Measurements from ENCODE around the gene MYBPC3. TPM values are rescaled to one million over a fixed set of nuclear protein-coding genes. Genes with fewer than 3 reads are reported as not detected.

The MYBPC3 gene
- total and polyA plus RNA-seq, 2 experiments from 2014 or later: not detected

GRCh38 chr11:47306484-47306844 lies 46.0 kb downstream of the MYBPC3 start:
- H3K27ac ChIP-seq (ENCODE audit: low read depth): no peak overlapping the region
- peaks cover 57% of the 10 kb centered on the region for H3K36me3 Mint-ChIP-seq (ENCODE audit: low read depth)
- no peak overlapping the region for H3K4me3 ChIP-seq

More at GRCh38 chr11:47306484-47306844, 46.0 kb downstream of the MYBPC3 start:
- no peaks in the 10 kb centered on the region for H3K9me2 ChIP-seq (ENCODE audit: insufficient read depth)
- H4K20me1 ChIP-seq (replicated peaks; ENCODE audit: insufficient read depth): no peaks in the 10 kb centered on the region; the same call in none of the 2 replicates
- Mint-ChIP-seq H3K4me1 (no peaks in the 10 kb centered on the region), H3K4me3 (no peak overlapping the region), H3K27me3 (ENCODE audit: insufficient read depth, low read depth, poor library complexity) (peaks cover 3% of the 10 kb centered on the region), H3K27ac (no peak overlapping the region), H3K9me3 (peaks cover 10% of the 10 kb centered on the region; the same call in 2 of the 3 replicates)
- H2AFZ ChIP-seq: no peak overlapping the region
- TF ChIP-seq CTCF (conservative IDR thresholded peaks at IDR 0.05; ENCODE audit: low read depth in 2 of 2) (no peak), EZH2phosphoT487 (IDR thresholded peaks at IDR 0.05; ENCODE audit: unreplicated experiment) (no peak), JUNB (IDR thresholded peaks at IDR 0.05; ENCODE audit: unreplicated experiment) (no peak), CREB1 (CRISPR knock-in tag; IDR thresholded peaks at IDR 0.05; ENCODE audit: low read depth) (no peak), ZNF114 (CRISPR knock-in tag; IDR thresholded peaks at IDR 0.05) (no peak), STAT1 (IDR thresholded peaks at IDR 0.05; ENCODE audit: unreplicated experiment) (no peak), ZNF462 (CRISPR knock-in tag; IDR thresholded peaks at IDR 0.05) (no peak), POLR2AphosphoS5 (IDR thresholded peaks at IDR 0.05; ENCODE audit: low read depth) (no peak), REST (IDR thresholded peaks at IDR 0.05; ENCODE audit: unreplicated experiment) (no peak)
- H3K27me3 ChIP-seq (ENCODE audit: insufficient read depth): no peaks in the 10 kb centered on the region
- no peaks in the 10 kb centered on the region for H3F3A ChIP-seq (replicated peaks; ENCODE audit: low read depth)
- no peaks in the 10 kb centered on the region for H3K4me1 ChIP-seq (ENCODE audit: insufficient read depth)
- DNase-seq (ENCODE audit: low spot score): no peak
- no peak overlapping the region for H3K4me2 ChIP-seq
- peaks cover 31% of the 10 kb centered on the region; the same call in 1 of the 2 replicates for H3K36me3 ChIP-seq (ENCODE audit: insufficient read depth)
- no peak for ATAC-seq
- H3K79me2 ChIP-seq (replicated peaks; ENCODE audit: insufficient read depth): no peaks in the 10 kb centered on the region; the same call in none of the 2 replicates

Data from GM23338 (cell line).